ENCODE measurements around the gene KLHL17.

KLHL17 gene

GRCh38 chr1:962381-963300, 2.3 kb downstream of the KLHL17 start:
- DNase-seq (ENCODE audit: low read depth, low spot score) = no peak

GRCh38 chr1:963301-963651, 2.9 kb downstream of the KLHL17 start:
- DNase-seq (ENCODE audit: low read depth, low spot score) = no peak
- H3K4me3 ChIP-seq (ENCODE audit: low read length) = no peak overlapping the region

More at GRCh38 chr1:962381-963300, 2.3 kb downstream of the KLHL17 start:
- H3K4me3 ChIP-seq (ENCODE audit: low read length) = no peak overlapping the region

- no peak overlapping the region for H3K4me3 ChIP-seq (ENCODE audit: low read length)
- DNase-seq (ENCODE audit: low read depth, low spot score) = no peak
Measured at GRCh38 chr1:963746-964525, 3.6 kb downstream of the KLHL17 start.

GRCh38 chr1:964691-965525, 4.5 kb downstream of the KLHL17 start:
- no peak for DNase-seq (ENCODE audit: low read depth, low spot score)

GRCh38 chr1:965526-966134, 5.2 kb downstream of the KLHL17 start:
- DNase-seq (ENCODE audit: low read depth, low spot score) = no peak
- H3K4me3 ChIP-seq (ENCODE audit: low read length) = no peak overlapping the region

More at GRCh38 chr1:964691-965525, 4.5 kb downstream of the KLHL17 start:
- no peak overlapping the region for H3K4me3 ChIP-seq (ENCODE audit: low read length)

- no peak for DNase-seq (ENCODE audit: low read depth, low spot score)
Measured at GRCh38 chr1:966135-966703, 5.8 kb downstream of the KLHL17 start, which contains the start of gene PLEKHN1. Gene PLEKHN1 (plus strand): TSS chr1:966482. CDS start chr1:966532, 50 bp downstream.

GRCh38 chr1:966704-967300, 6.4 kb downstream of the KLHL17 start:
- peak overlapping the region; percentile 49 for H3K4me3 ChIP-seq (ENCODE audit: low read length)
- DNase-seq (ENCODE audit: low read depth, low spot score) = peak; percentile 25

More at GRCh38 chr1:966135-966703, 5.8 kb downstream of the KLHL17 start, which contains the start of gene PLEKHN1:
- peak within 1 kb of the TSS; percentile 49 for H3K4me3 ChIP-seq (ENCODE audit: low read length)

- H3K4me3 ChIP-seq (ENCODE audit: low read length) = no peak overlapping the region
- no peak for DNase-seq (ENCODE audit: low read depth, low spot score)
Measured at GRCh38 chr1:967466-968343, 7.3 kb downstream of the KLHL17 start.

- no peak for DNase-seq (ENCODE audit: low read depth, low spot score)
- H3K4me3 ChIP-seq (ENCODE audit: low read length) = no peak overlapping the region
Measured at GRCh38 chr1:969260-969855, 9.0 kb downstream of the KLHL17 start.

- no peak for DNase-seq (ENCODE audit: low read depth, low spot score)
- no peak overlapping the region for H3K4me3 ChIP-seq (ENCODE audit: low read length)
Measured at GRCh38 chr1:970242-970972, 10.0 kb downstream of the KLHL17 start.

- DNase-seq (ENCODE audit: low read depth, low spot score) = no peak
- H3K4me3 ChIP-seq (ENCODE audit: low read length) = no peak overlapping the region
Measured at GRCh38 chr1:970973-971730, 10.8 kb downstream of the KLHL17 start.

- H3K4me3 ChIP-seq (ENCODE audit: low read length) = no peak overlapping the region
- DNase-seq (ENCODE audit: low read depth, low spot score) = no peak
Measured at GRCh38 chr1:971751-972506, 11.5 kb downstream of the KLHL17 start.

GRCh38 chr1:972726-973458, 12.5 kb downstream of the KLHL17 start:
- no peak overlapping the region for H3K4me3 ChIP-seq (ENCODE audit: low read length)
- DNase-seq (ENCODE audit: low read depth, low spot score) = no peak

Data from Jurkat, Clone E6-1 (cell line).